HepG2 (cell line): Measurements from ENCODE around the gene PLPPR3. TPM values are rescaled to one million over a fixed set of nuclear protein-coding genes. Genes with fewer than 3 reads are reported as not detected.

ENCODE experiments used
- ATAC-seq: fragments of 200-7000 bp; cut with Tn5 transposase; 3 replicates; pipeline ENCODE4 v1.9.1; 2020; ENCODE audit warnings: mild to moderate bottlenecking, moderate library complexity
- BruUV-seq: library from RNA; stranded (reverse); fragments of 400-500 nt; replicated peaks from 2 replicates; lab custom pipeline; 2021; lab: Mats Ljungman, UMichigan
- CTCF ChIA-PET: fragments of 300-600 bp; formaldehyde crosslinking; extraction: SDS; loops from one replicate; lab custom pipeline; 2021; ENCODE audit warnings: low total read pairs, inconsistent platforms, low intra/inter-chr PET ratio; lab: Yijun Ruan, JAX
- POLR2A ChIA-PET: fragments of 350-600 bp; sonication (Branson Sonifier 250); formaldehyde crosslinking; loops from one replicate; lab custom pipeline; 2020; ENCODE audit warnings: antibody characterized with exemption, inconsistent platforms; lab: Yijun Ruan, JAX
- DNase-seq: peaks from one replicate; pipeline ENCODE4 v3.0.0-alpha.2; 2015; ENCODE audit warnings: low spot score
- FAIRE-seq: peaks from 3 replicates; lab custom pipeline; 2011; peaks lifted over from hg19 to GRCh38; lab: Jason Lieb, UNC
- H2AFZ ChIP-seq: one replicate; pipeline ENCODE4 v1.6.1; 2011; ENCODE audit warnings: low read length, inconsistent platforms
- H3K27ac ChIP-seq: fragments of 300-600 bp; 3 replicates; pipeline ENCODE4 v1.8.0; 2011; ENCODE audit warnings: mixed run types, mild to moderate bottlenecking, mixed read lengths, low read length, inconsistent platforms; ENCODE audit not compliant: insufficient read depth; ENCODE audit errors: extremely low read length
- H3K27me3 ChIP-seq, 2 experiments: fragments of 200-600 bp in 1 of 2; 2 replicates in 1 of 2; 3 replicates in 1 of 2; pipeline versions ENCODE4 v1.6.0 to v1.8.0; 2011; ENCODE audit warnings: low read length in 2 of 2, mild to moderate bottlenecking in 2 of 2, moderate library complexity in 2 of 2, inconsistent platforms in 1 of 2; ENCODE audit not compliant: insufficient read depth in 2 of 2, control insufficient read depth in 1 of 2
- H3K36me3 ChIP-seq, 2 experiments: fragments of 200-600 bp in 1 of 2; replicated peaks in 1 of 2; 2 replicates in 1 of 2; 3 replicates in 1 of 2; pipeline versions ENCODE4 v1.5.1 to v1.8.0; 2011; ENCODE audit warnings: low read length in 2 of 2, inconsistent platforms in 1 of 2; ENCODE audit not compliant: insufficient read depth in 2 of 2, control insufficient read depth in 1 of 2
- H3K4me1 ChIP-seq: 2 replicates; pipeline ENCODE4 v1.5.1; 2012; ENCODE audit warnings: low read length, inconsistent platforms; ENCODE audit not compliant: insufficient read depth
- H3K4me2 ChIP-seq: 2 replicates; pipeline ENCODE4 v1.6.0; 2011; ENCODE audit warnings: low read depth, low read length, inconsistent platforms
- H3K4me3 ChIP-seq, 3 experiments: fragments of 200-600 bp in 1 of 3; sonication (generic), shearing (Covaris generic) in 1 of 3; replicated peaks in 1 of 3; 2 replicates each; pipeline ENCODE4 v1.5.1; 2011 to 2016; ENCODE audit warnings: low read length in 3 of 3, inconsistent platforms in 2 of 3, low read depth in 2 of 3, mild to moderate bottlenecking in 2 of 3, control low read depth in 1 of 3, mixed read lengths in 1 of 3; ENCODE audit not compliant: insufficient read depth in 1 of 3
- H3K79me2 ChIP-seq: one replicate; pipeline ENCODE4 v1.6.1; 2011; ENCODE audit warnings: low read length, inconsistent platforms; ENCODE audit not compliant: insufficient read depth
- H3K9ac ChIP-seq: 2 replicates; pipeline ENCODE4 v1.6.0; 2011; ENCODE audit warnings: mild to moderate bottlenecking, low read depth, low read length, inconsistent platforms; ENCODE audit not compliant: insufficient read depth
- H3K9me3 ChIP-seq: 2 replicates; pipeline ENCODE4 v1.5.1; 2012; ENCODE audit warnings: mild to moderate bottlenecking, low read length
- H4K20me1 ChIP-seq: 2 replicates; pipeline ENCODE4 v1.6.0; 2011; ENCODE audit warnings: inconsistent platforms, mild to moderate bottlenecking, low read length, moderate library complexity; ENCODE audit not compliant: insufficient read depth
- AKAP8 ChIP-seq: sonication (generic); formaldehyde crosslinking; IDR thresholded peaks from 2 replicates; pipeline ENCODE4 v1.5.1; 2020; ENCODE audit warnings: mild to moderate bottlenecking, missing genetic modification reagents
- BRD4 ChIP-seq: sonication (generic); formaldehyde crosslinking; IDR thresholded peaks from 2 replicates; pipeline ENCODE4 v1.4.0; 2020; ENCODE audit warnings: missing genetic modification reagents
- DNMT3B ChIP-seq: conservative IDR thresholded peaks from 2 replicates; pipeline ENCODE4 v1.6.1; 2016; ENCODE audit warnings: missing biosample characterization, control low read depth
- HNRNPL ChIP-seq: fragments of 200-400 bp; formaldehyde crosslinking; IDR thresholded peaks from 2 replicates; pipeline ENCODE4 v1.6.1; 2017; ENCODE audit warnings: mild to moderate bottlenecking, low read depth, low read length
- MED13 ChIP-seq: sonication (generic); formaldehyde crosslinking; IDR thresholded peaks from 2 replicates; pipeline ENCODE4 v1.5.0; 2020; ENCODE audit warnings: missing genetic modification reagents
- PHF20 ChIP-seq: sonication (generic); formaldehyde crosslinking; IDR thresholded peaks from 2 replicates; pipeline ENCODE4 v1.5.0; 2020; ENCODE audit warnings: mild to moderate bottlenecking, missing genetic modification reagents
- POLR2G ChIP-seq: fragments of 200-400 bp; formaldehyde crosslinking; IDR thresholded peaks from 2 replicates; pipeline ENCODE4 v1.6.1; 2018; ENCODE audit warnings: mild to moderate bottlenecking, low read depth, low read length, moderate library complexity
- RBFOX2 ChIP-seq: fragments of 200-400 bp; formaldehyde crosslinking; IDR thresholded peaks from 2 replicates; pipeline ENCODE4 v1.6.1; 2017; ENCODE audit warnings: low read depth, mild to moderate bottlenecking, low read length
- SSRP1 ChIP-seq: IDR thresholded peaks from 2 replicates; pipeline ENCODE4 v1.6.1; 2016; ENCODE audit warnings: control low read depth
- ZNF33B ChIP-seq: sonication (generic); formaldehyde crosslinking; IDR thresholded peaks from 2 replicates; pipeline ENCODE4 v1.5.1; 2020; ENCODE audit warnings: mild to moderate bottlenecking, missing genetic modification reagents
- ZNF556 ChIP-seq: sonication (generic); formaldehyde crosslinking; IDR thresholded peaks from 2 replicates; pipeline ENCODE4 v1.4.0; 2020; ENCODE audit warnings: mild to moderate bottlenecking, missing genetic modification reagents, borderline replicate concordance
- ZNF562 ChIP-seq: sonication (generic); formaldehyde crosslinking; IDR thresholded peaks from 2 replicates; pipeline ENCODE4 v1.8.0; 2022; ENCODE audit warnings: missing genetic modification reagents, borderline replicate concordance
- ZNF569 ChIP-seq: sonication (generic); formaldehyde crosslinking; IDR thresholded peaks from 2 replicates; pipeline ENCODE4 v1.5.0; 2020; ENCODE audit warnings: mild to moderate bottlenecking, missing genetic modification reagents, moderate library complexity, borderline replicate concordance
- ZNF737 ChIP-seq: sonication (generic); formaldehyde crosslinking; IDR thresholded peaks from 2 replicates; pipeline ENCODE4 v1.5.0; 2020; ENCODE audit warnings: missing genetic modification reagents, mild to moderate bottlenecking, borderline replicate concordance
- ZSCAN12 ChIP-seq: sonication (generic); formaldehyde crosslinking; IDR thresholded peaks from 2 replicates; pipeline ENCODE4 v1.9.0; 2021; ENCODE audit warnings: mild to moderate bottlenecking, missing genetic modification reagents
- WGBS: methylation state at CpG from one replicate; pipeline ENCODE4 v1.1.6; 2017; ENCODE audit warnings: low lambda C conversion rate; 5-methylcytosine and 5-hydroxymethylcytosine counted together
- in situ Hi-C: cut with HindIII; loops from 2 replicates; pipeline ENCODE4 v1.10.0; 2017; ENCODE audit warnings: low pct_unique_long_range_greater_than_20kb; ENCODE audit not compliant: extremely low pct_ligation_motif_present
- intact Hi-C: fragments of 100-400 bp; cut with micrococcal nuclease; formaldehyde crosslinking; loops from one replicate; pipeline ENCODE4 v1.10.0; 2022; ENCODE audit not compliant: unreplicated experiment
- polyA plus RNA-seq, 8 experiments: library from polyadenylated mRNA; depleted of rRNA in 3 of 8; stranded (reverse) in 7 of 8; unstranded in 1 of 8; fragments of >200 nt; fragmentation: Illumina TruSeq in 4 of 8; extraction: Trizol in 4 of 8; gene quantifications; 2 replicates each; pipeline versions ENCODE4 v1.2.1 to v1.2.3, GENCODE V29; 2011 to 2016; ENCODE audit warnings: low read depth in 4 of 8, missing spikeins in 1 of 8, mixed read lengths in 1 of 8; ENCODE audit not compliant: insufficient read depth in 1 of 8
- total RNA-seq, 5 experiments: library from RNA; depleted of rRNA; stranded (reverse); fragments of >200 nt; fragmentation: Illumina TruSeq; extraction: Trizol; gene quantifications; 2 replicates each; pipeline ENCODE4 v1.2.3, GENCODE V29; 2016; ENCODE audit warnings: low read depth in 1 of 5
- TF ChIP-seq, protein P1 (sequence below): sonication (generic); formaldehyde crosslinking; IDR thresholded peaks from 2 replicates; pipeline ENCODE4 v1.8.1; 2023; ENCODE audit warnings: mild to moderate bottlenecking, missing genetic modification reagents
- TF ChIP-seq, protein P2 (sequence below): IDR thresholded peaks from 2 replicates; pipeline ENCODE4 v1.6.1; 2016
- TF ChIP-seq, protein P3 (sequence below): sonication (generic); formaldehyde crosslinking; IDR thresholded peaks from 2 replicates; pipeline ENCODE4 v1.8.0; 2022; ENCODE audit warnings: mild to moderate bottlenecking, missing genetic modification reagents
- TF ChIP-seq, protein P4 (sequence below): sonication (generic); formaldehyde crosslinking; IDR thresholded peaks from 2 replicates; pipeline ENCODE4 v1.8.0; 2022; ENCODE audit warnings: mild to moderate bottlenecking, missing genetic modification reagents, moderate library complexity

Gene PLPPR3
- total and polyA plus RNA-seq, 2 of the 13 experiments (the other 11 are each of a cell fraction or from before 2014, with no cell fraction given), result 0.07 to 0.16 TPM

DNA sequence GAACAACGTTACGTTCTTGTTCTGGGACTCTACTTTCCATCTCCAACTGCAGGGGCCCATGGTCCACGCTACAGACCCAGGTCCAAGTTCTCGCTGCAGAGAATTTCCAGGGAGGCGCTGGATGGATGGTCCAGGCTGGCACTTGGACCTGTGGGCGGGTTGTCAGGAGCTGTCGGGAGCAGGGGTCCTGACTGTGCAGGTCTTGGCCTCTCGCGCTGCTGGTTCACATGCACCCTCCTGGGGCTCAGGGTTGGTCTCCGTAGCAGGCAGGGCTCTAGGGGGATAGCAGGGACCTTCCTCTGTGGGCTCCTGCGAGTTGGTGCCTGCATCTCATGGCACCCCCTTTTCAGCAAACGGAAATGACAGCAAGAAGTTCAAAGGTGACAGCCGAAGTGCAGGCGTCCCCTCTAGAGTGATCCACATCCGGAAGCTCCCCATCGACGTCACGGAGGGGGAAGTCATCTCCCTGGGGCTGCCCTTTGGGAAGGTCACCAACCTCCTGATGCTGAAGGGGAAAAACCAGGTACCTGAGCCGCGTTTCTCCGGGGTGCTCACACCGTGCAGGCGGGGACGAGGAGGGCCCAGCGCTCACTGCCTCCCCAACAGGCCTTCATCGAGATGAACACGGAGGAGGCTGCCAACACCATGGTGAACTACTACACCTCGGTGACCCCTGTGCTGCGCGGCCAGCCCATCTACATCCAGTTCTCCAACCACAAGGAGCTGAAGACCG lies 17.9 kb downstream of the PLPPR3 start (continued):
- TF ChIP-seq PHF20 (CRISPR knock-in tag) (no peak), ZNF562 (CRISPR knock-in tag) (no peak), BRD4 (CRISPR knock-in tag) (no peak), ZNF33B (CRISPR knock-in tag) (no peak)
- TF ChIP-seq, protein P1, sequence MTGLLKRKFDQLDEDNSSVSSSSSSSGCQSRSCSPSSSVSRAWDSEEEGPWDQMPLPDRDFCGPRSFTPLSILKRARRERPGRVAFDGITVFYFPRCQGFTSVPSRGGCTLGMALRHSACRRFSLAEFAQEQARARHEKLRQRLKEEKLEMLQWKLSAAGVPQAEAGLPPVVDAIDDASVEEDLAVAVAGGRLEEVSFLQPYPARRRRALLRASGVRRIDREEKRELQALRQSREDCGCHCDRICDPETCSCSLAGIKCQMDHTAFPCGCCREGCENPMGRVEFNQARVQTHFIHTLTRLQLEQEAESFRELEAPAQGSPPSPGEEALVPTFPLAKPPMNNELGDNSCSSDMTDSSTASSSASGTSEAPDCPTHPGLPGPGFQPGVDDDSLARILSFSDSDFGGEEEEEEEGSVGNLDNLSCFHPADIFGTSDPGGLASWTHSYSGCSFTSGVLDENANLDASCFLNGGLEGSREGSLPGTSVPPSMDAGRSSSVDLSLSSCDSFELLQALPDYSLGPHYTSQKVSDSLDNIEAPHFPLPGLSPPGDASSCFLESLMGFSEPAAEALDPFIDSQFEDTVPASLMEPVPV (CRISPR knock-in tag), result no peak

DNA sequence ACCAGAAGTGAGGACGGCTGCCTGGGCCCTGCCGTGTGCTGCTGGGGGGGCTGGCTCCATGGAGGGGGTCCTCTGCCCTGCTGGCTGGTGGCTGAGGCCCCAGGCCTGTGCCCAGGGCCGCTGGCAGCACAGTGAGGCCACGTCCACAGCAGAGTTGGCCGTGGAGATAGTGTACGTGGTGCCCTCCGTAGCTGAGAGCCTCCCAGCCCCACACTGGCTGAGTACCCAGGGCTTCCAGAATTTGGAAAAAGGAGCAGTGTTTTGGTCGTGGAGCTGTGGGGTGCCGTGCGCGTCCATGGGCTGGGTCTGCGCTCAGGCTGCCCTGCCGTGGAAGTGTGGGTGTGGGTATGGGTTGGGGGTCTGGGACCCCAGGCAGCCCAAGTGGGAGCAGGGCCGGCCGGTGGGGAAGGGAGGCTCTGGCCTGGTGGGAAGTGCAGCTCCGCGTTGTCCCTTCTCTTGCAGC lies 18.6 kb downstream of the PLPPR3 start:
- no peaks in the 10 kb centered on the region; a peak in 1 of 5 replicates for H3K27me3 ChIP-seq
- H3K4me2 ChIP-seq, result no peak overlapping the region
- no TSS peak for BruUV-seq
- FAIRE-seq (no peak), ATAC-seq (no peak), DNase-seq (no peak)
- ChIA-PET POLR2A (no interaction called here), CTCF (no interaction called here)
- peaks cover 47 to 80% of the 10 kb centered on the region in 2 experiments; a peak in 4 of 5 replicates for H3K36me3 ChIP-seq
- H2AFZ ChIP-seq, result no peak overlapping the region
- WGBS, result 95% methylated on average over 13 of the region's 17 CpGs
- in situ Hi-C loops (no loop called here), intact Hi-C loops (no loop called here)
- peak overlapping the region; percentile 45 for H3K27ac ChIP-seq
- H3K79me2 ChIP-seq, result peaks cover 93% of the 10 kb centered on the region
- H3K9me3 ChIP-seq, result no peaks in the 10 kb centered on the region
- H3K9ac ChIP-seq, result no peak overlapping the region
- peaks cover 35% of the 10 kb centered on the region for H3K4me1 ChIP-seq
- H3K4me3 ChIP-seq, result no peak overlapping the region
- H4K20me1 ChIP-seq, result peaks cover 96% of the 10 kb centered on the region
- TF ChIP-seq ZNF737 (CRISPR knock-in tag) (no peak), ZNF569 (CRISPR knock-in tag) (no peak), HNRNPL (peak; percentile 12; the same call in 1 of the 2 replicates), ZNF556 (CRISPR knock-in tag) (no peak), MED13 (CRISPR knock-in tag) (no peak), SSRP1 (CRISPR knock-in tag) (no peak), ZSCAN12 (CRISPR knock-in tag) (no peak), AKAP8 (CRISPR knock-in tag) (peak; percentile 81; the same call in 1 of the 2 replicates), RBFOX2 (peak; percentile 81), POLR2G (peak; percentile 38; the same call in 1 of the 2 replicates), DNMT3B (no peak)
- TF ChIP-seq, protein P2, sequence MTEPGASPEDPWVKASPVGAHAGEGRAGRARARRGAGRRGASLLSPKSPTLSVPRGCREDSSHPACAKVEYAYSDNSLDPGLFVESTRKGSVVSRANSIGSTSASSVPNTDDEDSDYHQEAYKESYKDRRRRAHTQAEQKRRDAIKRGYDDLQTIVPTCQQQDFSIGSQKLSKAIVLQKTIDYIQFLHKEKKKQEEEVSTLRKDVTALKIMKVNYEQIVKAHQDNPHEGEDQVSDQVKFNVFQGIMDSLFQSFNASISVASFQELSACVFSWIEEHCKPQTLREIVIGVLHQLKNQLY (CRISPR knock-in tag), result no peak
- TF ChIP-seq, protein P3, sequence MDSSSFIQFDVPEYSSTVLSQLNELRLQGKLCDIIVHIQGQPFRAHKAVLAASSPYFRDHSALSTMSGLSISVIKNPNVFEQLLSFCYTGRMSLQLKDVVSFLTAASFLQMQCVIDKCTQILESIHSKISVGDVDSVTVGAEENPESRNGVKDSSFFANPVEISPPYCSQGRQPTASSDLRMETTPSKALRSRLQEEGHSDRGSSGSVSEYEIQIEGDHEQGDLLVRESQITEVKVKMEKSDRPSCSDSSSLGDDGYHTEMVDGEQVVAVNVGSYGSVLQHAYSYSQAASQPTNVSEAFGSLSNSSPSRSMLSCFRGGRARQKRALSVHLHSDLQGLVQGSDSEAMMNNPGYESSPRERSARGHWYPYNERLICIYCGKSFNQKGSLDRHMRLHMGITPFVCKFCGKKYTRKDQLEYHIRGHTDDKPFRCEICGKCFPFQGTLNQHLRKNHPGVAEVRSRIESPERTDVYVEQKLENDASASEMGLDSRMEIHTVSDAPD (CRISPR knock-in tag), result no peak
- TF ChIP-seq, protein P4, sequence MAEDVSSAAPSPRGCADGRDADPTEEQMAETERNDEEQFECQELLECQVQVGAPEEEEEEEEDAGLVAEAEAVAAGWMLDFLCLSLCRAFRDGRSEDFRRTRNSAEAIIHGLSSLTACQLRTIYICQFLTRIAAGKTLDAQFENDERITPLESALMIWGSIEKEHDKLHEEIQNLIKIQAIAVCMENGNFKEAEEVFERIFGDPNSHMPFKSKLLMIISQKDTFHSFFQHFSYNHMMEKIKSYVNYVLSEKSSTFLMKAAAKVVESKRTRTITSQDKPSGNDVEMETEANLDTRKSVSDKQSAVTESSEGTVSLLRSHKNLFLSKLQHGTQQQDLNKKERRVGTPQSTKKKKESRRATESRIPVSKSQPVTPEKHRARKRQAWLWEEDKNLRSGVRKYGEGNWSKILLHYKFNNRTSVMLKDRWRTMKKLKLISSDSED (CRISPR knock-in tag), result no peak
